Activated CD8-positive, alpha-beta memory T cell treated with anti-CD3 and anti-CD28 coated beads, Interleukin-2, amount 50 U/mL, for 1 hour (primary cell): Measurements from ENCODE around the gene CCDC157.

Experiments used
- DNase-seq: peaks from one replicate; pipeline ENCODE4 v3.0.0-alpha.2; 2020; ENCODE audit errors: extremely low read depth

CCDC157 gene

GRCh38 chr22:30354644-30355043 lies 2.2 kb upstream of the CCDC157 start:
- DNase-seq = no peak

- DNase-seq = peak; percentile 10
These were observed 396 bp downstream of the CCDC157 start for GRCh38 chr22:30357236-30357570.

GRCh38 chr22:30357650-30358215 lies 926 bp downstream of the CCDC157 start:
- no peak for DNase-seq

GRCh38 chr22:30358541-30358940 lies 1.7 kb downstream of the CCDC157 start:
- DNase-seq = no peak

DNA sequence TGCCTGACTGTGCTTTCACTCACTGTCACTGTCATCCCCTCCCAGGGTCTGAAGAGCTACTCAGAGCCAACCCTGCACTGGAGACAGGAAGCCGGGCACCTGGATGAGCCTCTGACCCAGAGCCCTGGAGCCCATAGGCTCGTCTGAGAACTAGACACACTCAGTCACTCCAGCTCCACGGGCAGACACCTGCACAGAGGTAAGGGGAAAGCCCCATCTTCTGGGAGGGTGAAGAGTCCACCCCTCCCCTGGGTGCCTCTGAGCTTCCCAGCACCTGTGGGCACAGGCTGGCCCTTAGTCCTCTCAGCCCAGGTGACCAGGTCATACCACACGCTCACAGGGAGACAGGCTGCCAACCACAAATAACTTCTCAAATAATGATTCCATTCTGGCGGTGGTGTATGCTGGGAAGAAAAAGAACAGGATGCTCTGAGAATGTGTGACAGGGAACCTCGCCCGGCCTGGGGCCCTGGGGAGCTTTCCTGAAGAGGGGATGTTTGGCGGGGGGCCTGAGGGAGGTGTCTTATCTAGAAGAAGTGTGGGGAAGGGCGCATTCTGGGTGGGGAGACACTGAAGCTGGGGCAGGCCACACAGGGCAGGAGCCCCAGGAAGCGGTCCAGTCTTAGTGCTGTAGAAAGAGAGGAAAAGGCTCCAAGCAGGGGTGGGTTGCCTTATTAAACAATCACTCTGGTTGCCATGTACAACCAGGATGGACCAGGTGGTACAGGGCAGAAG lies 5.3 kb downstream of the CCDC157 start:
- DNase-seq = no peak

GRCh38 chr22:30362651-30363281 lies 6.0 kb downstream of the CCDC157 start:
- no peak for DNase-seq

DNA sequence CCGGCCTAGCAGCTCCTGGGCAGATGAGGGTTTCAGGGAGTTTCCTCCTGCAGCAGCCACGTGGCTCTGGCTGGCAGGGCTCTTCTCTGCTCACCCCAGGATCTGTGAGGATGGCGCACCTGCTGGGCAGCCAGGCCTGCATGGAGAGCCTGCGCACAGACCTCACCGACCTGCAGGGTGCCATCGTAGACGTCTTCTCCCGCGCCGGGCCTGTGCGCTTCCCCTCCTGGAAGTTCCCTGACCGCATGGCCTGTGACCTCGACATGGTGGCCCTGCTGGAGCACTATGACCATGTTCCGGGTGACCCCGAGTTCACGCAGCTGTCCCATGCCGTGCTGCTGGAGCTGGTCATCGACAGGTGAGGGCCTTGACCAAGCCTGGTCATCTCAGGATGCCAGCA lies 9.1 kb downstream of the CCDC157 start:
- DNase-seq = no peak

GRCh38 chr22:30368420-30368819 lies 11.6 kb downstream of the CCDC157 start:
- no peak for DNase-seq

DNA sequence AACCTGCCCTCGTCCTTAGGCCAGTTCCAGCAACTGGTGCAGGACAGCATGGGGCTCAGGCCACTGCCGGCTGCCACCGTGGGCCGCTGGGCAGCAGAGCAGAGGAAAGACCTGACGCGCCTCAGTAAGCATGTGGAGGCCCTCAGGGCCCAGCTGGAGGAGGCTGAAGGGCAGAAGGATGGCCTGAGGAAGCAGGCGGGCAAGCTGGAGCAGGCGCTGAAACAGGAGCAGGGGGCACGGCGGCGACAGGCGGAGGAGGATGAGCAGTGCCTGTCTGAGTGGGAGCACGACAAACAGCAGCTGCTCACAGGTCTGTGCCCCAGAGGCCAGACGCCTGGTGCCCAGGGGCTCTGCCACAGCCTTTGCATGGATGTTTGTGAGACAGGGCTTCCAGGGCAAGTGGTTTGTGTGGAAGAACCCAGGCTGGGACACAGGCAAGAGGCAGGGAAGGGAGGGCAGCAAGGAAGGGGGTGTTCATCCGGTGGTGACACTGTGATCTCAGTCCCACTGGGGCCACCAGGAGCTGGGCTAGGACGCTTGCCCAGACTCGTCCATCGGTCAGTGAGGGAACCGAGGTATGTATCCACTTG lies 13.9 kb downstream of the CCDC157 start:
- no peak for DNase-seq

GRCh38 chr22:30371321-30371720 lies 14.5 kb downstream of the CCDC157 start:
- no peak for DNase-seq

GRCh38 chr22:30371981-30372380 lies 15.2 kb downstream of the CCDC157 start:
- no peak for DNase-seq

DNA sequence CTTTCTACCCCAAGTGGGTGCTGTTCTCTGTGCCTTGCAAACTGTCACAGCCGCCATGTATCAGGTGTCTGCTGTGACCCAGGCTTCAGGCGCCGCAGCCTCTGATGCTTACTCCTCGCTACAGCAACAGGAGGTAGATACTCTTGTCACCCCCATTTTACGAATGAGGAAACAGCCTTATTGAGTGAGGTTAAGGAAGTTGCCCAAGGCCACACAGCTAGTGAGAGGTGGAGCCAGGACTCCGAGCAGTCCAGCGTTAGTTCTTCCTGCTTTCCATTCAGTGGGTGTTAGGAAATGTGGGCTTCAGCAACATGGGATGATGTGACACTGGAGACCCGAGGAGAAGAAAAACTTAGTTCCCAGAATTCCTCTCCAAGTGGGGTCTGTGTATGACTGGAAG lies 16.1 kb downstream of the CCDC157 start:
- no peak for DNase-seq

GRCh38 chr22:30373331-30374325 lies 16.8 kb downstream of the CCDC157 start:
- no peak for DNase-seq

GRCh38 chr22:30375312-30375849 lies 18.6 kb downstream of the CCDC157 start:
- no peak for DNase-seq

- DNase-seq = no peak
These were observed 23.2 kb downstream of the CCDC157 start for GRCh38 chr22:30380011-30380410.

GRCh38 chr22:30381264-30381663 lies 24.5 kb downstream of the CCDC157 start:
- DNase-seq = no peak

DNA sequence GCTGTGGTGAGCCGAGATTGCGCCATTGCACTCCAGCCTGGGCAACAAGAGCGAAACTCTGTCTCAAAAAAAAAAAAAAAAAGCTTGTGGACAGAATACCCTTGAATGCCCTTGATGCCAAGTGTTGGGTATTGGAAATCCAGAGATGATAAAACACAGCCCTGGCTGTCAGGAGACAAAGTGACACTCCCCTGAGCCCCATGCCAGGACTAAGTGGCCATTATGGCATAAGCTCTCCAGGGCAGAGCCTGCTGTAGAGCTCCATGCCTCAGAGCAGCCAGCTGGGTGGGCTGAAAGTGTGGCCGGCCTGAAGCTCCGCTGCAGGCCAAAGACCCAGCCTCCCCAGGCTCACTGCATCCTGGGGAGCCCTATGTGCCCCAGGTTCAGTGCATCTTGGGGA lies 25.5 kb downstream of the CCDC157 start:
- no peak for DNase-seq

DNA sequence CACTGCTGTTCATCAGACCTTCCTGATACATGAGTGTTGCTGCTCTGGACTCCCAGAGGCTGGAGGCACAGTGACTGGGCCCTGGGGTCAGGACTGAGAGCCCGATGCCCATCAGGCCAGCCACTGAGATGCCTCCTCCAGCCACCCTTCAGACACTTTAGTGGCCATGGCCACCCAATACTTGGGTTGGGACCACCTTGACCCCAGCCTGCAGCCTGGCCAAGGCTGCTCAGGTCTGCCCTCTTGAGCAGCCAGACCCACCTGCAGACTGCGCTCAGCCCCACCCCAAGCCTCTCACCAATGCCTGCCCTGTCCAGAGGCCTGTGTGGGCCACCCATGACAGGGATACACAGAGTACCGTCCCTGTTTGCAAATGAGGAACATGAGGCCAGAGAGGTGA lies 26.3 kb downstream of the CCDC157 start:
- no peak for DNase-seq

DNA sequence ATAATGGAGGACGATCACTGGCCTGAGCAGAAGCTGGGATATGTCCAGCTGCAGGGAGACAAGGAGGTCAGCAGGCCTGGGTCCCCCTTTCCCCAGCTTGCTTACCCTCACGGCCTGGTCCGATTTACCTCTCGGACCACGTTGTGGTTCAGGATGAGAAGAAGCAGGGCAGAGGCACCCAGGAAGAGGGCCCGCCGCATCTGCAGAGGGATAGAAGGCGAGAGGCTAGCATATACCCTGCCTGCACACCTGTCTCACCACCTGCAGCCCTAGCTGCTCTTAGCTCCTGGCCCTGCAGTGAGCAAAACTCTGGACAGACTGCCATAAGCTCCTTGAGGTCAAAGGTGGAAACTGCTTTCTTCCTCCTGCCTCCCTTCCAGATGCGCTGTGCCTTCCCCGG lies 29.1 kb downstream of the CCDC157 start:
- DNase-seq = no peak

DNA sequence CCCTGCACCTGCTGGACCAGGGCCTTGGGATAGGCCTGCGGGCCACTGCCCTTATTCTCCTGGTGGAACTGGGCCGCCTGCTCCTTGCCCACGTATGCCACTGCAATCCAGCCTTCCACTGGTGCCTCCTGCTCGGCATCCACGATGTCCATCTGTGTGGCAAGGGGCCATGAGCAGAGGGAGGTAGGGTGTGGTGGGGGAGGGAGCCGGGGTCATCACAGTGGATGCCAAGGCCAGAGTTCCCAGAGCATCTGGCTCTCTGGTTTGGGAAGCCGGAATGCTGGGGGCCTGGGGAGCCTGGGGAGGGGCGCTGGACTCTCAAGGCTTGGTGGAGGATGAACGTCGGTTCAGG lies 29.8 kb downstream of the CCDC157 start:
- no peak for DNase-seq

- peak; percentile 39 for DNase-seq
These were observed 30.4 kb downstream of the CCDC157 start, which contains the start of gene RNF215 for GRCh38 chr22:30386960-30387827. RNF215 (minus strand) TSS chr22:30387411; CDS start chr22:30387313, 98 bp downstream.
